Measurements from ENCODE around the gene DMD. TPM values are rescaled to one million over a fixed set of nuclear protein-coding genes. Genes with fewer than 3 reads are reported as not detected.
A peak's percentile ranks its signal among the peaks of the same experiment; 100 is the strongest.

DMD gene
- total and polyA plus RNA-seq, 8 donors = 6.8 to 117 (median 44.2) TPM

DNA sequence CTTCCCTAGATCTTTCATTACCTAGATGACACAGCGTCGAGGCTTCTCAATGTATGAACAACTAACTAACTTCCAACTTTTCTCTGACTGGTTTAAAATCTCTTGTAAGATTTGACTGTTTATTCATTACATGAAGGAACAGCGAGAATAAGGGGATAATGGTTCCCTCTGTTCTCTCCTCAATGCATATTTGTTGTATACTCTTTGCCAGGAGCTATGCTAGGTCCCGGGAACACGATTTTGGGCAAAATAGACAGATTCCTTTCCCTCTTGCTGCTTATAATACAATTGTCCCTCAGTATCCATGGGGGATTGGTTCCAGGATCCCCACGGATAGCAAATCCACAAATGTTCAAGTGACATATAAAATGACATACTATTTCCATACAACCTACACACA, 1020.0 kb downstream of the DMD start:
- no peak for DNase-seq
- WGBS, 5 donors = 83 to 98% (median 84%) methylated on average over 6 of the region's 6 CpGs
- no peaks in the 10 kb centered on the region for H3K4me1 ChIP-seq
- no peak overlapping the region for H3K27ac ChIP-seq
- intact Hi-C loops (cut with DNase I; ENCODE audit: low total_unique reads) = no loop called here
- no peaks in the 10 kb centered on the region for H3K27me3 ChIP-seq
- TF ChIP-seq POLR2A (IDR thresholded peaks at IDR 0.05) = no peak
- TF ChIP-seq EP300 (IDR thresholded peaks at IDR 0.05) = no peak
- TF ChIP-seq, protein P1, sequence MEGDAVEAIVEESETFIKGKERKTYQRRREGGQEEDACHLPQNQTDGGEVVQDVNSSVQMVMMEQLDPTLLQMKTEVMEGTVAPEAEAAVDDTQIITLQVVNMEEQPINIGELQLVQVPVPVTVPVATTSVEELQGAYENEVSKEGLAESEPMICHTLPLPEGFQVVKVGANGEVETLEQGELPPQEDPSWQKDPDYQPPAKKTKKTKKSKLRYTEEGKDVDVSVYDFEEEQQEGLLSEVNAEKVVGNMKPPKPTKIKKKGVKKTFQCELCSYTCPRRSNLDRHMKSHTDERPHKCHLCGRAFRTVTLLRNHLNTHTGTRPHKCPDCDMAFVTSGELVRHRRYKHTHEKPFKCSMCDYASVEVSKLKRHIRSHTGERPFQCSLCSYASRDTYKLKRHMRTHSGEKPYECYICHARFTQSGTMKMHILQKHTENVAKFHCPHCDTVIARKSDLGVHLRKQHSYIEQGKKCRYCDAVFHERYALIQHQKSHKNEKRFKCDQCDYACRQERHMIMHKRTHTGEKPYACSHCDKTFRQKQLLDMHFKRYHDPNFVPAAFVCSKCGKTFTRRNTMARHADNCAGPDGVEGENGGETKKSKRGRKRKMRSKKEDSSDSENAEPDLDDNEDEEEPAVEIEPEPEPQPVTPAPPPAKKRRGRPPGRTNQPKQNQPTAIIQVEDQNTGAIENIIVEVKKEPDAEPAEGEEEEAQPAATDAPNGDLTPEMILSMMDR (IDR thresholded peaks at IDR 0.05) = no peak
- no peak for TF ChIP-seq POLR2AphosphoS5 (IDR thresholded peaks at IDR 0.05)
- H3K9me3 ChIP-seq = no peaks in the 10 kb centered on the region
- no peak overlapping the region for H3K4me3 ChIP-seq
- H3K36me3 ChIP-seq = no peaks in the 10 kb centered on the region

- H3K27me3 ChIP-seq = no peaks in the 10 kb centered on the region
- intact Hi-C loops (cut with DNase I; ENCODE audit: low total_unique reads) = no loop called here
- WGBS, 5 donors = 41 to 87% (median 59%) methylated on average over 2 of the region's 2 CpGs
These were observed 1026.2 kb downstream of the DMD start for GRCh38 chrX:32185160-32185559.

DNA sequence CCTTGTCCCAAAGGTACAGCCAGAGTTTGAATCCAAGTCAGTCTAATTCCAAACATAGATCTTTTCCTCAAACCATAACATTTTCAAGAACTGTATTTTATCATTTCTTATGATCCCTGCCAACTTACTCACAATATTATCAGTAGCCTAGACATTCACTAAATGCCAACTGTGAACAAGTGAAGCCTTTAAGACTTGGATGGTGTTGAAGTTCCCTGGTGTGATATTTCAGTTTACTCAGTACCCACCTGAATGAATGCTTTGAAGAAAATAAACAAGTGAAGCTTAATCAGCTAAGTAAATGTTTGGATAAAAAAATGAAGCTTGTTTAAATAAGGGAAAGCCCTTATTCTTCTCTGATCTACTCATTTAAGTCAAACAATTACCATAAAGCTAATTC, 1028.3 kb downstream of the DMD start:
- no peaks in the 10 kb centered on the region for H3K4me1 ChIP-seq
- H3K27ac ChIP-seq = no peak overlapping the region
- H3K27me3 ChIP-seq = no peaks in the 10 kb centered on the region
- H3K4me3 ChIP-seq = no peak overlapping the region
- no peak for TF ChIP-seq POLR2A (IDR thresholded peaks at IDR 0.05)
- TF ChIP-seq POLR2AphosphoS5 (IDR thresholded peaks at IDR 0.05) = peak in 2 of 3 donors; percentile 48 to 62
- H3K9me3 ChIP-seq = no peaks in the 10 kb centered on the region
- H3K36me3 ChIP-seq = no peaks in the 10 kb centered on the region
- peak in 1 of 2 donors; percentile 8 for DNase-seq
- intact Hi-C loops (cut with DNase I; ENCODE audit: low total_unique reads) = no loop called here

More at GRCh38 chrX:32185160-32185559, 1026.2 kb downstream of the DMD start:
- Histone ChIP-seq H3K4me3 (no peak overlapping the region), H3K4me1 (no peaks in the 10 kb centered on the region), H3K27ac (no peak overlapping the region), H3K9me3 (no peaks in the 10 kb centered on the region), H3K36me3 (no peaks in the 10 kb centered on the region)
- no peak for DNase-seq
- no peak for TF ChIP-seq POLR2AphosphoS5 (IDR thresholded peaks at IDR 0.05)
- TF ChIP-seq, protein P1 (IDR thresholded peaks at IDR 0.05) = no peak
- no peak for TF ChIP-seq EP300 (IDR thresholded peaks at IDR 0.05)
- no peak for TF ChIP-seq POLR2A (IDR thresholded peaks at IDR 0.05)

DNA sequence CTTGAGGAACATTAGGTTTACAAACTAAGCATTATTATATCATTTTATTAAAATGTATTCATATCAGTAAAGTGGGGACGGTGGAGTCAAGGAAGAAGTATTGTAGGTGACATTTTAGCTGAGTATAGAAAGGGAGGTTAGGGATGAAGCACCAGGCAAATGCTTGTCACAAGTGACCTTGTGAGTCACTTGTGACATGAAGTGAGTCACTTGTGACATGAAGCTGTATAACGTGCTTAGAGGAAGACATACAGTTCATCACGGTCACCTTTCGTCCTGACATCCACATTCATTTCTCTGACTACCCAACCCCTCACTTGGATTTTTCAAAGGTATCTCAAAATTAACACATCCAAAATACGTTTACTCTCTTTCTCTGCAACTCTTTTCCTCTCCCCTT, 1034.8 kb downstream of the DMD start:
- no peaks in the 10 kb centered on the region for H3K27me3 ChIP-seq
- WGBS, 5 donors = 80 to 90% (median 90%) methylated on average over 5 of the region's 5 CpGs
- H3K9me3 ChIP-seq = no peaks in the 10 kb centered on the region
- H3K36me3 ChIP-seq = no peaks in the 10 kb centered on the region
- DNase-seq = no peak
- H3K27ac ChIP-seq = no peak overlapping the region
- no peaks in the 10 kb centered on the region for H3K4me1 ChIP-seq
- TF ChIP-seq, protein P1 (IDR thresholded peaks at IDR 0.05) = no peak
- TF ChIP-seq POLR2A (IDR thresholded peaks at IDR 0.05) (no peak), POLR2AphosphoS5 (IDR thresholded peaks at IDR 0.05) (no peak), EP300 (IDR thresholded peaks at IDR 0.05) (no peak)
- intact Hi-C loops (cut with DNase I; ENCODE audit: low total_unique reads) = no loop called here
- H3K4me3 ChIP-seq = no peak overlapping the region

DNA sequence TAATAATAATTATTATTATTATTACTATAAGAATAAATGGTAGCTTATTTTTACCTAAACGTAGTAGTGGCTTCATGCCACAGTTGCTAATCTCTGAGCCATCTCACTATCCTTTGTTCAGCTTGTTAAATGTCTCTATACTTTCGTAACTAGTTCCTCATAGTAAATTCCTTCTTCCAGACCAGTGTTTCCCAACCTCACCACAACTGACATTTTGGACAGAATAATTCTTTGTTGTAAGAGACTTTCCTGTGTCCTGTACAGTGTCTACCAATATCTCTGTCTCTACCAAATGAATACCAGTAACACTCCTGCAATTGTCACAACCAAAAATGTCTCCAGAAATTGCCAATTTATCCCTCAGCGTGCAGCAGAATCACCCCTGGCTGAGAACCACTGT, 1040.9 kb downstream of the DMD start:
- Histone ChIP-seq H3K9me3 (peaks cover 0 to 5% (median 3%) of the 10 kb centered on the region in 4 donors), H3K27ac (no peak overlapping the region), H3K27me3 (no peaks in the 10 kb centered on the region), H3K4me1 (no peaks in the 10 kb centered on the region), H3K4me3 (no peak overlapping the region), H3K36me3 (no peaks in the 10 kb centered on the region)
- no peak for DNase-seq
- 71 to 86% (median 78%) methylated on average over 3 of the region's 3 CpGs for WGBS, 5 donors
- TF ChIP-seq, protein P1 (IDR thresholded peaks at IDR 0.05) = no peak
- TF ChIP-seq POLR2AphosphoS5 (IDR thresholded peaks at IDR 0.05) (no peak), EP300 (IDR thresholded peaks at IDR 0.05) (no peak), POLR2A (IDR thresholded peaks at IDR 0.05) (no peak)
- intact Hi-C loops (cut with DNase I; ENCODE audit: low total_unique reads) = no loop called here
